IMR-90 (cell line): Measurements from ENCODE around the gene ALOX15. TPM values are rescaled to one million over a fixed set of nuclear protein-coding genes. Genes with fewer than 3 reads are reported as not detected.

ENCODE experiments used
- ATAC-seq: fragments of 200-7000 bp; cut with Tn5 transposase; 2 replicates; pipeline ENCODE4 v1.9.1; 2020; ENCODE audit warnings: low read depth, mild to moderate bottlenecking, moderate library complexity
- BruUV-seq: library from RNA; stranded (reverse); fragments of 400-500 nt; replicated peaks from 2 replicates; lab custom pipeline; 2021; lab: Mats Ljungman, UMichigan
- CTCF ChIA-PET: fragments of 300-600 bp; formaldehyde crosslinking; extraction: SDS; loops from one replicate; lab custom pipeline; 2021; ENCODE audit warnings: antibody characterized with exemption; lab: Yijun Ruan, JAX
- POLR2A ChIA-PET: fragments of 300-600 bp; sonication (Branson Sonifier 250); formaldehyde crosslinking; loops from one replicate; lab custom pipeline; 2022; ENCODE audit warnings: antibody characterized with exemption; ENCODE audit not compliant: unreplicated experiment; lab: Charles Lee
- DNase-seq: peaks from one replicate; pipeline ENCODE4 v3.0.0; 2013
- H2AFZ ChIP-seq: replicated peaks from 2 replicates; pipeline ENCODE3; 2013; ENCODE audit warnings: low read length, mild to moderate bottlenecking; ENCODE audit not compliant: poor library complexity
- H2AK5ac ChIP-seq: 2 replicates; pipeline ENCODE4 v1.6.1; 2013; ENCODE audit warnings: low read depth, low read length, inconsistent platforms
- H2AK9ac ChIP-seq: replicated peaks from 2 replicates; pipeline ENCODE3; 2013; ENCODE audit warnings: mild to moderate bottlenecking, low read depth, low read length, moderate library complexity; ENCODE audit not compliant: poor library complexity
- H2BK120ac ChIP-seq: 2 replicates; pipeline ENCODE4 v1.6.1; 2013; ENCODE audit warnings: low read depth, low read length, inconsistent platforms
- H2BK15ac ChIP-seq: 3 replicates; pipeline ENCODE4 v1.6.1; 2013; ENCODE audit warnings: low read depth, low read length, inconsistent platforms
- H2BK20ac ChIP-seq: 2 replicates; pipeline ENCODE4 v1.6.1; 2013; ENCODE audit warnings: low read depth, mild to moderate bottlenecking, inconsistent platforms, low read length, moderate library complexity
- H2BK5ac ChIP-seq: 2 replicates; pipeline ENCODE4 v1.6.1; 2013; ENCODE audit warnings: mild to moderate bottlenecking, low read depth, low read length, inconsistent platforms; ENCODE audit not compliant: poor library complexity, severe bottlenecking
- H3K14ac ChIP-seq: replicated peaks from 2 replicates; pipeline ENCODE4 v1.6.1; 2013; ENCODE audit warnings: low read depth, low read length, inconsistent platforms
- H3K18ac ChIP-seq: 2 replicates; pipeline ENCODE4 v1.6.1; 2013; ENCODE audit warnings: low read depth, low read length, control low read depth
- H3K23ac ChIP-seq: 2 replicates; pipeline ENCODE4 v1.6.1; 2013; ENCODE audit warnings: low read depth, low read length, inconsistent platforms
- H3K27ac ChIP-seq: 2 replicates; pipeline ENCODE4 v1.5.1; 2013; ENCODE audit warnings: mild to moderate bottlenecking, control low read depth, low read length; ENCODE audit not compliant: insufficient read depth
- H3K27me3 ChIP-seq: 2 replicates; pipeline ENCODE4 v1.6.1; 2013; ENCODE audit warnings: low read length; ENCODE audit not compliant: control insufficient read depth, insufficient read depth
- H3K36me3 ChIP-seq: 2 replicates; pipeline ENCODE4 v1.6.1; 2013; ENCODE audit warnings: low read length, mixed read lengths; ENCODE audit not compliant: control insufficient read depth, insufficient read depth
- H3K4ac ChIP-seq: 2 replicates; pipeline ENCODE4 v1.6.1; 2013; ENCODE audit warnings: low read depth, low read length, inconsistent platforms
- H3K4me1 ChIP-seq: 2 replicates; pipeline ENCODE4 v1.6.1; 2013; ENCODE audit warnings: low read length, mixed read lengths; ENCODE audit not compliant: control insufficient read depth, insufficient read depth
- H3K4me2 ChIP-seq: 2 replicates; pipeline ENCODE4 v1.6.1; 2013; ENCODE audit warnings: low read depth, mild to moderate bottlenecking, control low read depth, low read length, moderate library complexity
- H3K4me3 ChIP-seq: 2 replicates; pipeline ENCODE4 v1.5.1; 2013; ENCODE audit warnings: low read depth, mild to moderate bottlenecking, control low read depth, low read length, moderate library complexity; ENCODE audit not compliant: insufficient read depth
- H3K56ac ChIP-seq: 2 replicates; pipeline ENCODE4 v1.6.1; 2013; ENCODE audit warnings: low read length, inconsistent platforms; ENCODE audit not compliant: insufficient read depth; ENCODE audit errors: extremely low read depth
- H3K79me1 ChIP-seq, 2 experiments: 2 replicates each; pipeline ENCODE4 v1.6.1; 2013; ENCODE audit warnings: low read length in 2 of 2, inconsistent platforms in 1 of 2, low read depth in 1 of 2
- H3K9ac ChIP-seq: 2 replicates; pipeline ENCODE4 v1.6.1; 2013; ENCODE audit warnings: low read depth, low read length, control low read depth
- H3K9me1 ChIP-seq: 2 replicates; pipeline ENCODE4 v1.6.1; 2013; ENCODE audit warnings: low read length, inconsistent platforms; ENCODE audit not compliant: insufficient read depth
- H3K9me3 ChIP-seq: 2 replicates; pipeline ENCODE4 v1.6.1; 2013; ENCODE audit warnings: low read length; ENCODE audit not compliant: control insufficient read depth, insufficient read depth
- H4K20me1 ChIP-seq: 2 replicates; pipeline ENCODE4 v1.6.1; 2013; ENCODE audit warnings: low read length, inconsistent platforms; ENCODE audit not compliant: insufficient read depth
- H4K5ac ChIP-seq: 2 replicates; pipeline ENCODE4 v1.6.1; 2013; ENCODE audit warnings: mild to moderate bottlenecking, low read depth, low read length, control low read depth
- H4K8ac ChIP-seq, 2 experiments: 2 replicates each; pipeline ENCODE4 v1.6.1; 2013; ENCODE audit warnings: low read depth in 2 of 2, low read length in 2 of 2, control low read depth in 1 of 2, inconsistent platforms in 1 of 2
- H4K91ac ChIP-seq: 2 replicates; pipeline ENCODE4 v1.6.1; 2013; ENCODE audit warnings: low read depth, low read length, inconsistent platforms; ENCODE audit not compliant: insufficient read depth
- BHLHE40 ChIP-seq: fragments of 150-350 bp; IDR thresholded peaks from 2 replicates; pipeline ENCODE4 v1.6.1; 2016; ENCODE audit warnings: mild to moderate bottlenecking, low read depth, low read length
- CEBPB ChIP-seq: IDR thresholded peaks from 2 replicates; pipeline ENCODE4 v1.6.1; 2012; ENCODE audit warnings: low read depth, low read length, improper control_type of control experiment
- CHD1 ChIP-seq: IDR thresholded peaks from 2 replicates; pipeline ENCODE4 v1.6.1; 2012; ENCODE audit warnings: low read depth, low read length, improper control_type of control experiment
- FOS ChIP-seq: fragments of 150-350 bp; IDR thresholded peaks from 2 replicates; pipeline ENCODE4 v1.6.1; 2016; ENCODE audit warnings: low read depth, low read length
- MAFK ChIP-seq: IDR thresholded peaks from 2 replicates; pipeline ENCODE4 v1.6.1; 2012; ENCODE audit warnings: low read depth, low read length, improper control_type of control experiment
- MAZ ChIP-seq: IDR thresholded peaks from 2 replicates; pipeline ENCODE4 v1.6.1; 2012; ENCODE audit warnings: low read depth, mild to moderate bottlenecking, low read length, improper control_type of control experiment, moderate library complexity, borderline replicate concordance
- MXI1 ChIP-seq: IDR thresholded peaks from 2 replicates; pipeline ENCODE4 v1.6.1; 2012; ENCODE audit warnings: low read depth, mild to moderate bottlenecking, low read length, moderate library complexity, borderline replicate concordance
- NFE2L2 ChIP-seq: fragments of 150-350 bp; IDR thresholded peaks from 2 replicates; pipeline ENCODE4 v1.6.1; 2016; ENCODE audit warnings: low read depth, mild to moderate bottlenecking, low read length
- POLR2A ChIP-seq: IDR thresholded peaks from 2 replicates; pipeline ENCODE4 v1.6.1; 2012; ENCODE audit warnings: mild to moderate bottlenecking, low read depth, low read length
- RAD21 ChIP-seq: IDR thresholded peaks from 2 replicates; pipeline ENCODE4 v1.6.1; 2012; ENCODE audit warnings: low read length, improper control_type of control experiment
- RCOR1 ChIP-seq: IDR thresholded peaks from 2 replicates; pipeline ENCODE4 v1.6.1; 2012; ENCODE audit warnings: mild to moderate bottlenecking, low read length, improper control_type of control experiment; ENCODE audit not compliant: insufficient replicate concordance
- RFX5 ChIP-seq: IDR thresholded peaks from 2 replicates; pipeline ENCODE4 v1.8.0; 2012; ENCODE audit warnings: low read depth, mild to moderate bottlenecking, low read length, moderate library complexity
- SMC3 ChIP-seq: fragments of 150-350 bp; IDR thresholded peaks from 2 replicates; pipeline ENCODE4 v1.6.1; 2016; ENCODE audit warnings: low read depth, mild to moderate bottlenecking, antibody characterized with exemption, low read length, moderate library complexity
- WGBS, 2 experiments: methylation state at CpG; one replicate each; pipeline versions ENCODE4 v1.1.5 to v1.1.7; 2013; ENCODE audit warnings: missing lambda C conversion rate in 2 of 2; ENCODE audit not compliant: insufficient read length in 1 of 2; ENCODE audit errors: extremely low coverage in 2 of 2; 5-methylcytosine and 5-hydroxymethylcytosine counted together
- dilution Hi-C: fragments of 300-500 bp; cut with HindIII; formaldehyde crosslinking; loops from one replicate; pipeline ENCODE4 v1.14.3; 2018; ENCODE audit warnings: low sequenced_read_pairs; ENCODE audit not compliant: unreplicated experiment
- in situ Hi-C: fragments of 300-500 bp; cut with MboI; formaldehyde crosslinking; loops from 3 replicates; pipeline ENCODE4 v1.14.3; 2019; ENCODE audit warnings: low sequenced_read_pairs, inconsistent platforms, mixed read lengths
- intact Hi-C: fragments of 100-400 bp; cut with micrococcal nuclease; formaldehyde crosslinking; loops from 2 replicates; pipeline ENCODE4 v1.10.0; 2022
- polyA plus RNA-seq, 3 experiments: library from polyadenylated mRNA; depleted of rRNA; stranded (reverse); fragments of >200 nt; gene quantifications; 2 replicates each; pipeline ENCODE4 v1.2.3, GENCODE V29; 2012; ENCODE audit warnings: low replicate concordance in 1 of 3
- total RNA-seq: library from RNA; depleted of rRNA; stranded (reverse); fragments of >200 nt; gene quantifications from 2 replicates; pipeline ENCODE4 v1.2.3, GENCODE V29; 2012
- TF ChIP-seq, protein P1 (sequence below): fragments of 150-350 bp; IDR thresholded peaks from 2 replicates; pipeline ENCODE4 v1.6.1; 2017; ENCODE audit warnings: mild to moderate bottlenecking, antibody characterized with exemption, low read length, low read depth
- TF ChIP-seq, protein P2 (sequence below): conservative IDR thresholded peaks from 2 replicates; pipeline ENCODE4 v1.5.1; 2012; ENCODE audit warnings: mild to moderate bottlenecking, low read depth, low read length, improper control_type of control experiment

The ALOX15 gene
- total and polyA plus RNA-seq, 2 of the 4 experiments (the other 2 are of a cell fraction): not detected

DNA sequence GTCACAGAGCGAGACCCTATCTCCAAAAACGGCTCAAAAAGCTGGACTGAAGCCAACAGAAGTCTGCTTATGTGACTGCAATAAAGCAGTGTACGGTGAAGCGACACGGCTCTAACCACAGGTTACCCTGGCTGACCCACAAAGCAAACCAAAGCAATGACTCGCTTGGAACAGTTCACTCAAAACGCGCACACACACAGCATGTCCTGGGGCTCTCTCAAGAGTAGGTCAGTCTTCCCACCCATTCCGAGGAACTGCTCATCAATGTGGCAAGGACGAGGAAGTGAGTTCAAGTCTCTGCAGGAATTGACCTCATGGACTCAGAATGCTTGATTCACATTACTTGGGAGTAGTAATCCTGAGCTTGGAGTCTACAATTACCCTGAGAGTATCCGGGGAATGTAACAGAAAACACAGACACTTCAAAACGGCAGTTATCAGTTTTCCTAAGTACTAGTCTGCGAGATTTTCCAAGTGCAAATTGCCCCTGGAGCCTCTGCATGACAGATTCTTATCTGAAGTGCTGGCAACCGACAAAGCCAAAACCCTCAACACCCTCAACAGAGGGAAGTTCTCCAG is 37.1 kb upstream of the ALOX15 start (continued):
- TF ChIP-seq CEBPB: peak; percentile 46; the same call in 1 of the 2 replicates

DNA sequence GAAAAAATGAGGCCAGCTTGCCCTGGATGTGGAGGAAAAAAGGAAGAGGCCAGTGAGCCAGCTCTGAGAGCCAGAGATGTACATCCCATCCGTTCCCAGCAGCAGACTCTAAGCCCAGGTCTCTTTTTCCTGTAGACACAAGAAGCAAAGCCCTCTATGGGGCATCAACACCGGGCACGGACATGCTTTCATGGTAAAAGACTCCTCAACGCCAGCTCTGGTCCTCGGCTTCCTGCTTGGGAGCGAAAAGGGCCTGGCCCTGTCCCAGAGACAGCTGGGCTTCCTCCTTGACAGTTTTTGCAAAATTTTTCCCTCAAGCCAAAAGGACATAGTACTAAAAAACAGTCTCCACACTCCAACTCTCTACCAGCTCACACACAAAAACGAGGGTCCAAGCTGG is 35.3 kb upstream of the ALOX15 start:
- H2AK9ac ChIP-seq: peak overlapping the region; percentile 10
- no peak overlapping the region for H4K5ac ChIP-seq
- no peak overlapping the region for H2AK5ac ChIP-seq
- peaks cover 15% of the 10 kb centered on the region for H3K9me1 ChIP-seq
- no peak overlapping the region for H3K56ac ChIP-seq
- no peak overlapping the region for H3K27ac ChIP-seq
- H2BK20ac ChIP-seq: no peak overlapping the region
- WGBS, 2 experiments: 81% methylated on average over 5 of the region's 7 CpGs; no CpG with 5 or more reads in 1 of the 2 experiments
- H3K14ac ChIP-seq: no peak overlapping the region
- no peak overlapping the region for H3K4me3 ChIP-seq
- H4K91ac ChIP-seq: no peak overlapping the region
- peaks cover 32% of the 10 kb centered on the region for H4K20me1 ChIP-seq
- ATAC-seq: no peak
- no peak overlapping the region for H2AFZ ChIP-seq
- H3K79me1 ChIP-seq: peaks cover 0 to 10% of the 10 kb centered on the region in 2 experiments; a peak in 2 of 4 replicates
- no peaks in the 10 kb centered on the region for H3K27me3 ChIP-seq
- no peak overlapping the region for H2BK5ac ChIP-seq
- dilution Hi-C loops: no loop called here
- no peaks in the 10 kb centered on the region for H3K9me3 ChIP-seq
- no peak overlapping the region for H3K23ac ChIP-seq
- H2BK120ac ChIP-seq: no peak overlapping the region
- peaks cover 45% of the 10 kb centered on the region for H3K36me3 ChIP-seq
- no peak overlapping the region for H4K8ac ChIP-seq
- no peak overlapping the region for H3K4me2 ChIP-seq
- no peak overlapping the region for H3K9ac ChIP-seq
- H2BK15ac ChIP-seq: no peak overlapping the region
- CTCF ChIA-PET: no interaction called here
- no peak overlapping the region for H3K18ac ChIP-seq
- in situ Hi-C loops: no loop called here
- H3K4me1 ChIP-seq: peaks cover 12% of the 10 kb centered on the region
- no peak for DNase-seq
- no peak overlapping the region for H3K4ac ChIP-seq
- no TSS peak for BruUV-seq
- POLR2A ChIA-PET: no interaction called here
- intact Hi-C loops: no loop called here
- TF ChIP-seq MAZ (no peak), MAFK (no peak), RAD21 (no peak), POLR2A (no peak), CEBPB (no peak), NFE2L2 (no peak), MXI1 (no peak), SMC3 (no peak), BHLHE40 (no peak), CHD1 (no peak), RCOR1 (no peak), FOS (no peak), RFX5 (no peak)
- TF ChIP-seq, protein P1, sequence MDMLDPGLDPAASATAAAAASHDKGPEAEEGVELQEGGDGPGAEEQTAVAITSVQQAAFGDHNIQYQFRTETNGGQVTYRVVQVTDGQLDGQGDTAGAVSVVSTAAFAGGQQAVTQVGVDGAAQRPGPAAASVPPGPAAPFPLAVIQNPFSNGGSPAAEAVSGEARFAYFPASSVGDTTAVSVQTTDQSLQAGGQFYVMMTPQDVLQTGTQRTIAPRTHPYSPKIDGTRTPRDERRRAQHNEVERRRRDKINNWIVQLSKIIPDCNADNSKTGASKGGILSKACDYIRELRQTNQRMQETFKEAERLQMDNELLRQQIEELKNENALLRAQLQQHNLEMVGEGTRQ: no peak
- TF ChIP-seq, protein P2, sequence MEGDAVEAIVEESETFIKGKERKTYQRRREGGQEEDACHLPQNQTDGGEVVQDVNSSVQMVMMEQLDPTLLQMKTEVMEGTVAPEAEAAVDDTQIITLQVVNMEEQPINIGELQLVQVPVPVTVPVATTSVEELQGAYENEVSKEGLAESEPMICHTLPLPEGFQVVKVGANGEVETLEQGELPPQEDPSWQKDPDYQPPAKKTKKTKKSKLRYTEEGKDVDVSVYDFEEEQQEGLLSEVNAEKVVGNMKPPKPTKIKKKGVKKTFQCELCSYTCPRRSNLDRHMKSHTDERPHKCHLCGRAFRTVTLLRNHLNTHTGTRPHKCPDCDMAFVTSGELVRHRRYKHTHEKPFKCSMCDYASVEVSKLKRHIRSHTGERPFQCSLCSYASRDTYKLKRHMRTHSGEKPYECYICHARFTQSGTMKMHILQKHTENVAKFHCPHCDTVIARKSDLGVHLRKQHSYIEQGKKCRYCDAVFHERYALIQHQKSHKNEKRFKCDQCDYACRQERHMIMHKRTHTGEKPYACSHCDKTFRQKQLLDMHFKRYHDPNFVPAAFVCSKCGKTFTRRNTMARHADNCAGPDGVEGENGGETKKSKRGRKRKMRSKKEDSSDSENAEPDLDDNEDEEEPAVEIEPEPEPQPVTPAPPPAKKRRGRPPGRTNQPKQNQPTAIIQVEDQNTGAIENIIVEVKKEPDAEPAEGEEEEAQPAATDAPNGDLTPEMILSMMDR: no peak
